NCI-H524 treated with DMSO at 0.1 percent for 48 hours (cell line): Measurements from ENCODE around the gene ZFYVE28.
"Not testable (repeated sequence)": the region's sequence is repeated elsewhere in the genome, so short reads cannot be mapped to it uniquely, and the experiment has no call there.

Experiments used
- DNase-seq: peaks from one replicate; lab custom pipeline; 2025; lab: John Stamatoyannopoulos, UW

Gene ZFYVE28

GRCh38 chr4:2417765-2418649 is at the start of gene ZFYVE28:
Gene ZFYVE28, minus strand, starts transcription at chr4:2418645. Its CDS starts 322 bp downstream, at chr4:2418323.
- DNase-seq: no peak

DNA sequence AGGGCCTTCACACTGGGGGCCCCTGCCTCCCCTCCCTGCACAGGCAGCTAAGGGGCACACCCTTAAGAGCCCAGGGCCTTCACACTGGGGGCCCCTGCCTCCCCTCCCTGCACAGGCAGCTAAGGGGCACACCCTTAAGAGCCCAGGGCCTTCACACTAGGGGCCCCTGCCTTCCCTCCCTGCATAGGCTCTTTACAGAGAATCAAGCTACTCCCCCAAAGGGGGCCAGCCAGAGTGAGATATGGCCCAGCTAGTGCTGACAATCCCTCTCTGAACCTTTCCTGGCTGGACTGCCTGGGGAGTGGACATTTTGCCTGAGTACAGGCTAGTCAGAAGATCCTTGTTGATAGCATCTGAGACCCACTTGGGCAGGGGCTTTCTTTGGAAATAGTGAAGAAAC is 47.1 kb upstream of the ZFYVE28 start:
- not testable (repeated sequence) for DNase-seq

GRCh38 chr4:2465032-2465431 is 46.6 kb upstream of the ZFYVE28 start:
- DNase-seq: no peak

DNA sequence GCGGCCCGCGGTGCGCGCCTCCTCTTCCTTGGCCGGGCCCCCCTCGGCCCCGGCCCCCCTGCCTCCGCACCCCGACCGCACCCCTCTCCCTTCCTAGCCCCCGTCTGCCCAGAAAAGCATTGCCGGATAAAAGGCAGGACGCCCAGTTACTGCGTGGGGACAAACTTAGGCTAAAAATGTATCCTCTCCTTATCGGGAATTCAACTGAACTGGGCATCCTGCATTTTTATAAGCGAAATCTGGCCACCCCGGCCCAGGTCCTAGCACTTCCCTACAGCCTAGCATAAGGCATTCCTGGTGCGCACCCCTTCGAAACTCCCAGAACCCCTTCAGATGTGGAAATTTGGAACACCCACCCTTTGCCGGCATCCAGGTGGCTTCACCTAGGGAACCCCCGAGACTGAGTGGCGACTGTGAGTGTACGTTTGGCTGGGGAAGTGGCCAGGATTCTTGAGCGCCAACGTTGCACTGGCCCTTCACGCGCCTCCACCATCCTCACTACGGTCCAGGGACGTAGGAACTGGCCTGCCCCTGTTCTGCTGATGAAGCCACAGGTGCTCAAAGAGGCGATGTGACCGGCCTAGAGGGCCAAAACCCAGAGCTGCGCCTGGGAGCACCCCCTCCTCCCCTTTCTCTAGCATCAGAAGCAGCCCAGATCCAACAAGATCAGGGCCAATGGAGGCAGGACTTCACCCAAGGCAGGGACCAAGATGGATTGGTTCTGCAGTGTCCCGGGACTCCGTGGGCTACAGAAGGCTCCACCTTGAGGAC is 44.7 kb upstream of the ZFYVE28 start:
- no peak for DNase-seq

- peak; percentile 8 for DNase-seq
These were observed 44.0 kb upstream of the ZFYVE28 start for GRCh38 chr4:2462218-2462991.

DNA sequence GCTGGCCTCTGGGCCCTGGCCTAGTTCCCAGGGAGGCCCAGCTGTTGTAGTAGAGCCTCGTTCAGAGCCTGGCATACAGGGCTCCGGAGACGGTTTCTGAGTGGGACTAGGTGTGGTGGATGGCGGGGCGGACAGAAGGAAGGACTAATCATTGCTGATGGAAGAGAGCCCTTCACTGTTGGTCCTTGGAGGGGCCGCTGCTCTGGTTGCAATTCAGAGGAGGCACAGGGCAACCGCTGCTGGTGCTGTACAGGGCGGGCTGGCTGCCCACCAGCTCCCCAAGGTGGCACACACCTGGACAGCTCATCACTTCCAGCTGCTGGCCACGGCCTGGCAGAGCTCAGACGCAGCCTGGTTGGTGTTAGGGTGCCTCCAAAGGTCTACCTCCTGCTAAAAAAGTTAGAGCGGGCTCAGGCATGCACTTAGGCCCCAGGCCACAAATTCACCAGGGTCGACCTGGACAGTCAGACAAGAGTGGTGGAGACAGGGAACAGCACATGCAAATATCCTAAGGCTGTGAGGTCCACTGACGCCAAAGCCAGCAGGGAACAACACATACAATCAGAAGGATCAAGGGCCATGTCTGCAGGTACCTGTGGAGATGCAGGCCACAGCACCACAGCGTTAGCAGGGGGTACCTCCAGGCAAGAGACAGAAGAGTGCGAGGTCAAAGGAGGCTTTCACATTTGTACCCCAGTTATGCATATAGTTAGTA is 43.0 kb upstream of the ZFYVE28 start:
- no peak for DNase-seq

GRCh38 chr4:2459589-2460349 is 41.3 kb upstream of the ZFYVE28 start:
- no peak for DNase-seq

DNA sequence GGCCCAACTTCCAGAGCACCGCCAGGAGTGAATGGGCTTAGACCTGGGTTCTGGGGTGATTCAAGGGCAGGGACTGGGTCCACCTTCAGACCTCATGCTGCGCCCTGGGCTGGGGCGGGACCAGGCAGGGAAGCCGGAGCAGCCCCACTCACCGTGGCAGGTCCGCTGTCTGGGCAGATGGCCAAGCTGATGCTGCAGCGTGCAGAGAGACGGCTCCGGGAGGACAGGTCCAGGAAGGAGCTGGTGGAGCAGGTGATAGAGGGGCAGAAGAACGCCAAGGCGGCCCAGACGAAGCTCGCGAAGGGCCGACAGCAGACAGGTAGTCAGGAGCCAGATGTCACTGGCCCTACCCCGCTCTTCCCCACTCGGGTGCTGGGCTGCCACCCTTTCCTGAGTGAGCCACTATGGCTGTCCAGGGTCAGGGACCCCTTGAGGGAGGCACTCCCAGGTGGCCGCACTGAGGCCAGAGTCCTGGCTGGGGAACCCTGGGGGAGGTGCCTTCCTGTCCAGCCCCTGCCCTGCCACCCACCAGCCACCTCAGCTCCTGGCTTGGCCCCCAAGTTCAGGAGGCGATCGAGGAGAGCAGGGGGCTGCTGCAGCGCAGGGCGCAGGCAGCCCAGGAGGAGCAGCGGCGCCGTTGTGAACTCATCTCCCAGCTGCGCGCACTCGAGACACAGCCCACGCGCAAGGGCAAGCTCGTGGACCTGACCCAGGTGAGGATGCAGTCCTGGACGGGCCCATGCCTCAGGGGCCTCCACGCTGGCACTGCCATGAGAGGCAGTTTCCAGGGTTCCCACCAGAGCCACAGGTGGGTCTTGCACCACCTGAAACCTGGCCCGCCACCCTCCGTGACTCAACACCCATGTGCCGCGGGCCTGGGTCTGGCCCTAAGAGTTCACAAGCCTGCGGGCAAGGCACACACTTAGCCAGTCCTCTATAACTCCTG is 40.4 kb upstream of the ZFYVE28 start:
- no peak for DNase-seq

- no peak for DNase-seq
These were observed 39.2 kb upstream of the ZFYVE28 start for GRCh38 chr4:2457481-2458295.

GRCh38 chr4:2451821-2452785 is 33.7 kb upstream of the ZFYVE28 start:
- DNase-seq: no peak

- DNase-seq: no peak
These were observed 32.6 kb upstream of the ZFYVE28 start for GRCh38 chr4:2451036-2451520.

- no peak for DNase-seq
These were observed 32.1 kb upstream of the ZFYVE28 start for GRCh38 chr4:2450394-2451035.

- DNase-seq: no peak
These were observed 31.3 kb upstream of the ZFYVE28 start for GRCh38 chr4:2449511-2450392.

DNA sequence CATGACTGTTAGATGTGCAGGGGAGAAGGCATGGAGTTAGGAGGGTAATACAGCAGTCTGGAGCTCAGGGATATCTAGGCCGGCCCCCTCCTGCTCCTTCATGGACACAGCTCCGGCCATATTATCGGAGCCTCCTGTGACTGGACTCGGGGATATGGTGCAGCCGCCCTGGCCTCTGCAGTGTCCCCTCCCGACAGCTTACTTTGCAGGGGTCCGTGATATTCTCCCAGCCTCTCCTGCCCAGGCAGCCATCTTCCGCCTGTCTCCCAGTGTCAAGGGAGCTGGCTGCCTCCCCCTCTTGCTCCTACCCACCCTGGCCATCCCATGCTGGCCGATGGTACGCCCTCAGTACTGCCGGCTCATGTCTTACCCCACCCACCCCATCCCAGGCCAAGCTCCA is 30.6 kb upstream of the ZFYVE28 start:
- no peak for DNase-seq

GRCh38 chr4:2448589-2448988 is 30.1 kb upstream of the ZFYVE28 start:
- no peak for DNase-seq
